ENCODE measurements around the gene ATP8A2. TPM values are rescaled to one million over a fixed set of nuclear protein-coding genes. Genes with fewer than 3 reads are reported as not detected.

ATP8A2 gene
- total and polyA plus RNA-seq, 3 donors from 2014 or later: 14.2 to 38.3 (median 16.5) TPM

DNA sequence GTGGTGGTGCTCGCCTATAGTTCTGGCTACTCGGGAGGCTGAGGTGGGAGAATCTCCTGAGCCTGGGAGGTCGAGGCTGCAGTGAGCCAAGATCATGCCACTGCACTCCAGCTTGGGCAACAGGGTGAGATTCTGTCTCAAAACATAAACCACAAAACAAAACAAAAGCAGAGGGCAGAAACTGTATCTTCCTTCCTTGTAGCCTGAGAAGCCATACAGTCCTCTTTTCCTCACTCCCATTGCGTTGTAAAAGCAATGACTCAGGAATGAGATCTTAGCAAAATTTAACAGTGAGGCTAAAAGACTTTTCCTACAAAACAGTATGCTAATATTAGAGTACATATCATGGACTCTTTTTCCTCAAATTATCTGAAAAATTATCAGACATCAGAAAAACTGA is 549.2 kb downstream of the ATP8A2 start:
- DNase-seq: no peak
- no peak overlapping the region for H3K4me3 ChIP-seq
- H3K4me1 ChIP-seq: no peaks in the 10 kb centered on the region
- TF ChIP-seq POLR2A (IDR thresholded peaks at IDR 0.05) (no peak), CTCF (IDR thresholded peaks at IDR 0.05) (no peak)
- H3K27ac ChIP-seq: no peak overlapping the region
- intact Hi-C loops (cut with DNase I; ENCODE audit: low total_unique reads): no loop called here
- no peaks in the 10 kb centered on the region for H3K9me3 ChIP-seq
- WGBS, 2 donors: 89 to 94% methylated on average over 4 of the region's 4 CpGs
- no peaks in the 10 kb centered on the region for H3K27me3 ChIP-seq
- H3K36me3 ChIP-seq (ENCODE audit: low read depth, missing control alignments): no peaks in the 10 kb centered on the region

DNA sequence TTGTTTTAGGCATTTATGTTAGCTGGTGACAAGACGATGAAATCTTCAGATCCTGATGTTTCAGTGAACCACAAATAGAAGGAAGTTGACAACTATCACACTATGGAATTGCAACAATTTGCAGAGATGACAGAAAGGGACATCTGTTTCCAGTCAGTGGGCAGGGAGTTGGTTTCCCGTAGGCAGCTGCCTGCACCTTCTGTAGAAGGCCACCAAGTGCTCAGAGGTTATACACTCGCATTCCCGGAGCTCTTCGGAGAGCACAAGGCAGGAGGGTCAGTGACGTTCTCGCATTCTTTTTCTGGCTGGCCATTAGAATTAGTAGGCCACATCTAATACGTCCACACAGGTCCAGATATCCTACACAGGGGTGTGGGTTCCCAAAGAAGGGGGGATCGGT is 550.6 kb downstream of the ATP8A2 start:
- intact Hi-C loops (cut with DNase I; ENCODE audit: low total_unique reads): no loop called here
- no peak overlapping the region for H3K27ac ChIP-seq
- no peak for DNase-seq
- H3K36me3 ChIP-seq (ENCODE audit: low read depth, missing control alignments): no peaks in the 10 kb centered on the region
- H3K4me1 ChIP-seq: no peaks in the 10 kb centered on the region
- no peak overlapping the region for H3K4me3 ChIP-seq
- WGBS, 2 donors: 71 to 78% methylated on average over 9 of the region's 9 CpGs
- TF ChIP-seq POLR2A (IDR thresholded peaks at IDR 0.05) (no peak), CTCF (IDR thresholded peaks at IDR 0.05) (no peak)
- no peaks in the 10 kb centered on the region for H3K27me3 ChIP-seq
- no peaks in the 10 kb centered on the region for H3K9me3 ChIP-seq

- H3K9me3 ChIP-seq: no peaks in the 10 kb centered on the region
- no peaks in the 10 kb centered on the region for H3K36me3 ChIP-seq (ENCODE audit: low read depth, missing control alignments)
- intact Hi-C loops (cut with DNase I; ENCODE audit: low total_unique reads): no loop called here
- no peaks in the 10 kb centered on the region for H3K4me1 ChIP-seq
- no peak for TF ChIP-seq CTCF (IDR thresholded peaks at IDR 0.05)
- TF ChIP-seq POLR2A (IDR thresholded peaks at IDR 0.05): no peak
- no peak for DNase-seq
- no peaks in the 10 kb centered on the region for H3K27me3 ChIP-seq
- no peak overlapping the region for H3K27ac ChIP-seq
- WGBS, 2 donors: 75 to 89% methylated on average over 5 of the region's 5 CpGs
- no peak overlapping the region for H3K4me3 ChIP-seq
Measured at GRCh38 chr13:25923217-25924085, 551.7 kb downstream of the ATP8A2 start.

- H3K4me1 ChIP-seq: no peaks in the 10 kb centered on the region
- no peak overlapping the region for H3K4me3 ChIP-seq
- intact Hi-C loops (cut with DNase I; ENCODE audit: low total_unique reads): no loop called here
- H3K27ac ChIP-seq: no peak overlapping the region
- H3K27me3 ChIP-seq: no peaks in the 10 kb centered on the region
- 85 to 92% methylated on average over 6 of the region's 6 CpGs for WGBS, 2 donors
- H3K9me3 ChIP-seq: no peaks in the 10 kb centered on the region
- no peak for TF ChIP-seq POLR2A (IDR thresholded peaks at IDR 0.05)
- TF ChIP-seq CTCF (IDR thresholded peaks at IDR 0.05): no peak
- DNase-seq: no peak
- H3K36me3 ChIP-seq (ENCODE audit: low read depth, missing control alignments): no peaks in the 10 kb centered on the region
Measured at GRCh38 chr13:25927363-25927762, 555.6 kb downstream of the ATP8A2 start.

DNA sequence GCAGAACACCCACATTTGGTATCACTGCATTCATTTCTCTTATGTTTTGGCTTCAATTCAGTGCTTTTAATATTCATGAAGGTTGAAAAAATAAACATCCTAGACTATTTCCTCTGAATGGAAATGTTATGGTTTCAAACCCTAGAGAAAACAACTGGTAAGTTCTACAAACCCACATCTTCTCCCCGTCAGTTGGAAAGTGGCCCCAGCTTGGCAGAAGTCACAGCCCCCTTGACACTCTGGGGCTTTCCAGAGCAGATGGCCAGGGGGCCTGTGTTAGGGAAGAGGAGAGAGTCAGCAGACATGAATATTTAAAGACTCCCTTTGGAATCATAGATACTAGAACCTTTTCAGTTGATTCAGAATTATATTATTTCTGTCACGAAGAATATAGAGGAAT is 556.2 kb downstream of the ATP8A2 start:
- H3K9me3 ChIP-seq: no peaks in the 10 kb centered on the region
- H3K36me3 ChIP-seq (ENCODE audit: low read depth, missing control alignments): no peaks in the 10 kb centered on the region
- H3K27ac ChIP-seq: no peak overlapping the region
- H3K4me3 ChIP-seq: no peak overlapping the region
- DNase-seq: no peak
- intact Hi-C loops (cut with DNase I; ENCODE audit: low total_unique reads): no loop called here
- H3K27me3 ChIP-seq: no peaks in the 10 kb centered on the region
- no peaks in the 10 kb centered on the region for H3K4me1 ChIP-seq
- TF ChIP-seq POLR2A (IDR thresholded peaks at IDR 0.05): no peak
- no peak for TF ChIP-seq CTCF (IDR thresholded peaks at IDR 0.05)
- 73 to 79% methylated on average over 2 of the region's 2 CpGs for WGBS, 2 donors

Measured in testis (tissue), 3 donors.